Posterior vena cava (tissue), 2 donors: ENCODE data around the gene ZNF546. TPM values are rescaled to one million over a fixed set of nuclear protein-coding genes. Genes with fewer than 3 reads are reported as not detected.

Experiments
- DNase-seq: peaks from one replicate; pipeline ENCODE4 v3.0.0-alpha.2; 2020; ENCODE audit warnings: low spot score
- intact Hi-C, 2 donors: fragments of 100-400 bp; cut with DNase I; formaldehyde crosslinking; loops; one replicate each; pipeline versions ENCODE4 v1.14.1 to v1.14.2; 2022 to 2023
- total RNA-seq, 2 donors: library from RNA; stranded (reverse); fragmentation: NEBNext Ultra II Directional; extraction: Animal tissue kit (Norgen Biotek cat#: 25700); gene quantifications; one replicate each; pipeline ENCODE4 v1.2.1, GENCODE V29; 2021
- donor health status: DM: yes; HTN: yes; CAD: no.
- donor health status: DM: yes; HTN: yes; CAD: no.

The ZNF546 gene
- total RNA-seq, 2 donors from 2014 or later, result 5.7 to 5.9 TPM

GRCh38 chr19:39974377-39975155 lies 22.3 kb upstream of the ZNF546 start:
- no peak for DNase-seq

GRCh38 chr19:39982883-39983282 lies 14.0 kb upstream of the ZNF546 start:
- intact Hi-C loops, result no loop called here
- no peak for DNase-seq

More at GRCh38 chr19:39974377-39975155, 22.3 kb upstream of the ZNF546 start:
- intact Hi-C loops, result loop anchor here in 1 of 2 donors (10.0 kb wide), 1 partner anchor 130 kb away; the partner anchor contains the start of gene FBL

GRCh38 chr19:39983695-39984300 lies 13.1 kb upstream of the ZNF546 start:
- intact Hi-C loops, result no loop called here
- DNase-seq, result no peak

GRCh38 chr19:39986643-39987042 lies 10.2 kb upstream of the ZNF546 start:
- no peak for DNase-seq
- intact Hi-C loops, result no loop called here

- intact Hi-C loops, result no loop called here
- DNase-seq, result no peak
Measured at GRCh38 chr19:39987167-39987566, 9.7 kb upstream of the ZNF546 start.

GRCh38 chr19:39987596-39987995 lies 9.3 kb upstream of the ZNF546 start:
- intact Hi-C loops, result no loop called here
- no peak for DNase-seq

- no peak for DNase-seq
- intact Hi-C loops, result no loop called here
Measured at GRCh38 chr19:39993605-39994004, 3.3 kb upstream of the ZNF546 start.

GRCh38 chr19:39994361-39994760 lies 2.5 kb upstream of the ZNF546 start:
- intact Hi-C loops, result no loop called here
- DNase-seq, result no peak

GRCh38 chr19:39995794-39996193 lies 1.1 kb upstream of the ZNF546 start:
- intact Hi-C loops, result no loop called here
- no peak for DNase-seq

GRCh38 chr19:39996218-39996810 lies 546 bp upstream of the ZNF546 start:
- intact Hi-C loops, result no loop called here
- no peak for DNase-seq

GRCh38 chr19:39997638-39998216 lies 867 bp downstream of the ZNF546 start:
- no peak for DNase-seq
- intact Hi-C loops, result no loop called here

- no peak for DNase-seq
- intact Hi-C loops, result no loop called here
Measured at GRCh38 chr19:39998501-39998900, 1.6 kb downstream of the ZNF546 start.

- DNase-seq, result no peak
- intact Hi-C loops, result no loop called here
Measured at GRCh38 chr19:40005691-40006272, 8.9 kb downstream of the ZNF546 start.

GRCh38 chr19:40006273-40006691 lies 9.4 kb downstream of the ZNF546 start:
- no peak for DNase-seq
- intact Hi-C loops, result no loop called here

GRCh38 chr19:40009674-40010073 lies 12.8 kb downstream of the ZNF546 start:
- intact Hi-C loops, result no loop called here
- no peak for DNase-seq

GRCh38 chr19:40013991-40014390 lies 17.1 kb downstream of the ZNF546 start:
- intact Hi-C loops, result no loop called here
- DNase-seq, result no peak

- DNase-seq, result no peak
- intact Hi-C loops, result no loop called here
Measured at GRCh38 chr19:40023969-40024368, 27.1 kb downstream of the ZNF546 start.

GRCh38 chr19:40025938-40026596 lies 29.2 kb downstream of the ZNF546 start:
- DNase-seq, result no peak
- intact Hi-C loops, result no loop called here

- intact Hi-C loops, result no loop called here
- DNase-seq, result no peak
Measured at GRCh38 chr19:40026597-40026970, 29.7 kb downstream of the ZNF546 start.
